ACHN (cell line): ENCODE results near the gene MLLT1.

Experiments used
- DNase-seq: peaks from one replicate; pipeline ENCODE4 v3.0.0-alpha.2; 2015
- in situ Hi-C: cut with HindIII; loops from 2 replicates; pipeline ENCODE4 v1.10.0; 2017; ENCODE audit warnings: low sequenced_read_pairs, low pct_ligation_motif_present, low pct_unique_long_range_greater_than_20kb

Gene MLLT1

DNA sequence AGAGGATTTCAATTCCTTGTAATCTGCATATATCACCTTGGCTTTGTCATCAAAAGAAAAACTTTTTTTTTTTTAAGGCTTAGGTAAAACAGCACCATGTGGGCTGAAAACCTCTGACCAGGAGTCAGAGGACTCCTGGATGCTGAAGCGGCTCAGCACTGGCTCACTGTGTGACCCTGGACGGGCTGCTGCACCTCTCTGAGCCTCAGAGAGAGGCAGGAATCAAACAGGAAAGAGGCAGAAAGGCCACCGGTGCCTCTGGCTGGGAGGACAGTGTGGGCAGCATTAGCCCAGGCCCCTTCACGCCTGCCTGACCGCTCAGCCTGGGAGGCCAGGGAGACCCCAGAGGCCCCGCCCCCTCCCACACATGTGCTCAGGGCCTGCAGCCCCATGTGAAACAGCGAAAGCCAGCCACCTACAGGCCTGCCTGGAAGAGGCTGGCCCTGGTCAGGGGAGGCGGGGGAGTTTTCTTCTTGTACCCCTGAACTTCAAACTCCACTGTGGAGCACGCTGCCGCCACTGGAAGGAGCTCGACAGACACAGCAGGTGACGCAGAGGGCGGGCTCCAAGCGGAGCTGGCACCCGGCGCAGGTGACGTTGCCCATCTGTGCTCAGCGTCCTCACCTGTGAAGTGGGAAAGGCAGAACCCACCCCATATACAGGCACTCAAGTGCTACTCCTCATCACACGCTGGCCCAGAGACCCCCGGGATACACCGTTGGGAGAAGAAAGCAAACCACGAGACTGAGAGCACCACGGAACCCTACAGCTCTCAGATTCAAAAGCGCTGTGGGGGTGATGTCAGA, 39.7 kb downstream of the MLLT1 start:
- in situ Hi-C loops: no loop called here
- DNase-seq: no peak

DNA sequence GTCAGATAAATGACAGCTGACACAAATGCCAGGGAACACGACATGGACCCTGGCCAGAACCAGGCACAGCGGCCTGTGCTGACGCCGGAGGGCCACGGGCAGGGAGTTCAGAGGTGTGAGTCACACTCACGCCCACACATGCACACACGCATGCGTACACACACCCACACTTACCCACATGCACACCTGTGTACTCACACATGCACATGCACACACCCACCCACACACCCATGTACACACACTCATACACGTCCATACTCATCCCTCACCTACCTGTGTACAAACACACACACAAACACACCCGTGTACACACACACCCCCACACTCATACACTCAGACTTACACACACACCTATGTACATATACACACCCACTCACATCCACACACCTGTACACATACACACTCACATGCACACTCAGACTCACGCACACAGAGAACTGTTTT, 40.4 kb downstream of the MLLT1 start:
- in situ Hi-C loops: no loop called here
- no peak for DNase-seq

DNA sequence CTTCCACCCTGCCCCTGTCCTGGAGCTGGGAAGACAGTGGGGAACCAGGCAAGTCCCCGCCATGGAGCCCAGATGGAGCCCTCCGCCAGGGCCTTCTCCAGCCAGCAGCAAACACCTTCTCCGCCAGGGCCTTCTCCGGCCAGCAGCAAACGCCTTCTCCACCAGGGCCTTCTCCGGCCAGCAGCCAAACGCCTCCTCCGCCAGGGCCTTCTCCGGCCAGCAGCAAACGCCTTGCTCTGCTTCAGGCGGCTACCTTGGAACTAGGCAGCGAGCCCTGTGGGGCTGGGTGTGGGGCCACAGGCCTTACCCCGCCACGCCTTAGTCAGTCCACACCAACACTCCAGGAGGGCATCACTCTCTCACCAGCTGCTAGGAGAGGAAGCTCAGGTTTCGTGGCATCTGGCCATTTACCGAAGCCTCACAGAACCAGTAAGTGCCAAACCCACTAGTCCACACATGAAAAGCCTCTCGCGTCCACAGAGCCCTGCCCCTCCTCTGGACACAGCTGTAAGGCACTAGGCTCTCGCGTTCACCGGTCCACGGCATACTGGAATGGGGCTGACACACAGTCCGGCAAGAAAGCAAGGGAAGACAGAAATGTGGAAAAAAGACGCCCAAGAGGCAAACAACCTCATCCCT, 41.0 kb downstream of the MLLT1 start:
- in situ Hi-C loops: no loop called here

DNA sequence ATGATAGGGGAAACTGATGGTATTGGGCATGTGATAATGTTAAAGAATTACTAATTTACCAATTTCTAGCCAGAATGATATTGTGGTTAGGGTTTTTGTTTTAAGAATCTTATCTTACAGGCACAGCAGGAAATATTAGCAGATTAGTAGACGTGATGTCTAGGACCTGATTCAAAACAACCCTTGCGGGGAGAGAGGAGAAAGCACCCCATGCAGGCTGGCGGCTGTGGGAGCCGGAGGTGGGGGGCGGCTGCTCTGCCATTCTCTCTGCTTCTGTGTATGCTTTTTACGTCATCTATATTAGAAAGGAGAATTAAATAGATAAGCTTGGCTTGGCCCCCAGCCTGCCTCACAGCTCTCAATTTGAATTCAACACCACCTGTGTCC, 41.5 kb downstream of the MLLT1 start:
- DNase-seq: no peak
- in situ Hi-C loops: no loop called here

More for the DNA sequence above, 41.0 kb downstream of the MLLT1 start:
- DNase-seq: no peak

DNA sequence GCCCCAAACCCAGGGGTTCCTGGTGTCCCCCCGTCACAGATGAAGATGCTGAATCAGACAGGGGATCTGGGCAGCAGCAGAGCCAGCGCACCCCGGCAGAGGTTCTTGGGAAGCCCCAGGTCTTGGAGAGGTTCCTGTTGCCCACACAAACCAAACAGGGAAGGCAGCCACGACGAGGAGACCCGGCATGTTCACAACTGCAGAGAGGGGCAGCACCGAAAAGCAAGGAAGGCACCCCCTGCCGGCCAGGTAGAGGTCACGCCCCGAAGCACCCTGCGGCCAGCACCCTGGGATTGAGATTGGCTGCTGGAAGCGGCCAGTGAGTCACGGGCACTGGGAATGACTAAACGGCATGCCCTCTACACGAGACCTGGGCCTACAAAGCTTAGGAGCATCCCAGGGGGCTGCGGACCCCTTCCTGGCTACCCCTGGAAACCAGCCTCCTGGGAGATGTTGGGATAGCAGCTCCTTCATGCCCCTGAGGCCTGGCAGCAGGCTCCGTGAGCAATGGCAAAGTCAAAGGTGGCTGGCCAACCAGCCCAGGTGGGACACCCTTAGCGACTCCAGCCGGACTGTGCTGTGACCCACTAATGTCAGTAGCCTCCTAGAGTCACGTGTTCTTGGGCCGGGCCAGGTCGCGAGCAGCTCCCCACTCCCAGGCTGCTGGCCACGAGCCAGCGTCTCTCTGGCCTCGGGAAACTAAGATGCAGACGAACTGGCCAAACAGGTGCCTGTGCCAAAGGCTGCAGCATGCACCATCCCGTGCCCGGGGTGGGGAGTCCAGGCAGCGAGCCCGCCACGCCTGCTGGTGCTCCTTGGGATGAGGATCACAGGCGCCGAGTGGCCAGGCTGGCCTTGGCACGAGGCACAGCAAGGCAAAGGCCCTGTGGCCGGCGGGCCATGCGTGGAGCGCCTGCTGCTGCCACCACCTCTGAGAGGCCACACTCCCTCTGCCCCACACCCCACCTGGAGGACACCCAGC, 43.2 kb downstream of the MLLT1 start:
- in situ Hi-C loops: no loop called here
- DNase-seq: no peak

DNA sequence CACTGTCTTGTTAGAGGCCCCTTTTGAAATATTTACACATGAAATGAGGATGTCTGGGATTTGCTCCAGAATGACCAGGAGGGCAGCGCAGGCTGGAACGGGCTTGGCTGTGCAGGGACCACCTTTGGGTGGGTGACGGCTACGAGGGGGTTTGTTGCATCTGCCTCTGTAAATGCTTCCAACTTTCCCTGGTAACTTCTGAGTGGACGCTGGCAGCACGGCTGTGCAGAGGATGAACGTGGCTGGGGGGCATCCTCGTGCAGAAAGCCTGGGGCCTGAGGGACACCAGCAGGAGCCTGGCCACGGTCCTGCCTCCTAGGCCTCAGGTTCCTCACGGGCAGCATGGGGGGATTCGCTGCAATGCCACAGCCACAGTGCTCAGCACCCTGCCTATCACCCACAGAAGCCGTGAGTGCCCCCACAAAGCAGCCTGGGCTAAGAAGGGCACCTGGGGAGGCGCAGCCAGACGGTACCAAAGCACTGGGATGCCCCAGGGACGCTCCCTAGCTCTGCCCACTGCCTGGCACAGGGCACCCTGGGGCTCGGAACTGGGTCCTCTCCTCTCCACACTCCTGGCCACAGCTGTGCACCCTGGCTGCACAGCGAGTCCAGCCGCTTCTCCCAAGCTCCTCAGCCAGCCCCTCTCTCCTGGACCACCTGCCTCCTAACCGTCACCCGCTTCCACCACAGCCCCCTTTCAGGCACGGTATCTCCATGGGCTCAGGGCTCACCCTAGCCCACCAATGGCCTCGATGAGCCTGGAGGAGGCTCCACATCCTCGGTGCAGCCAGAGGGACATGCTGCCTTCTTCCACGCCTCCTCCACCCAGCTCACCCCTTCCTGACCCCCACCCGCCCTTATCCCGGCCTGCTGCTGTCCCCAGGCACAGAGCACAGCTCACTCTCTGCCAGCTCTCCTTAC, 44.5 kb downstream of the MLLT1 start:
- DNase-seq: no peak
- in situ Hi-C loops: no loop called here

DNA sequence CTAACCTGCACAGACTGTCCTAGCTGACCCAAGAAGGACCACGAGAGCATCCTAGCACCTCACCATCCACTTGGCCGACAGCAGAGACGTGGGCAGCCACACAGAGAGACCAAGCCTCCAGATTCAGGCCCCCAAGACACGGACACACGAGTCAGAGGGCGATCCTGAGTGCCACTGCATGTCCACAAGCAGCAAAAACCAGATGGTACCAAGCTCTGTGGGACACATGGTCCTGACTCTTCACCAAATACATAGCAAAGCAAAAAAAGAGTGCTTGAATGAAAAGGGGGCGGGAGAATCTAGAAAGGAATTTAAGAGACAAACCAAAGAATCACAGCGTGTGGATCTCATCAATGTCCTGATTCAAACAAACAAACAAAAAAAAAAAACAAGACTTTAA, 45.2 kb downstream of the MLLT1 start:
- DNase-seq: no peak

DNA sequence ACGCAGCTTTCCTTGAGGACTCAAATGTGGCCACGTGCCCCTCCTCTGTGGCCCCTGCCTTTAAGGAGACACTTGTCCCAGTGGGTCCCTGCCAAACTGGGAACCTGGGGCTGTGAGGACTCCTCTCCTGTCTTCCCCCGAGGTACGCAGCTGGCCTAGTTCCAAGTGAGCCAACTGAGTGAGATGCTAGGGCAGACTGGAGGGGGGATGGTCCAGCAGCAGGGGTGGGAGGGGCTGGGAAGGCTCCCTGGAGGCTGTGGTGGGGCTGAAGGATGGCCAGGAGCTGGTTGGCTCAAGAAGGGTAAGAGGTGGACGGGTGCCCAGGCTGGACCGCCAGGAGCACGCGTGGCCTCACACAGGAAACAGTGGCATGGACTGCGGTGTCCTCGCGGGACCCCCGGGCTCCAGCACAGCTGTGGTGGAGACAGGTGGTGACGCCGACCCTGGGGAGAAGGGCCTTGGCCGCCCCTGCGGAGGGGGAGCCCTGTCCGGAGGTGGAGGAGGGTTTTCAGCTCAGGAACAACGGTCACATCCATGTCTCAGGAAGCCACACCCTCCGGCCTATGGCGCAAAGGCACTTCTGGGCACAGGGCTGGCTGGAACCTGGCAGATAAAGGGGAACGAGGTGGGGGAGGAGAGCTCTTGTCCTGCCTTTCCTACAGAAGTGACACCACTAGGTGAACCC, 45.8 kb downstream of the MLLT1 start:
- no peak for DNase-seq

More for the DNA sequence above, 45.2 kb downstream of the MLLT1 start:
- in situ Hi-C loops: no loop called here

DNA sequence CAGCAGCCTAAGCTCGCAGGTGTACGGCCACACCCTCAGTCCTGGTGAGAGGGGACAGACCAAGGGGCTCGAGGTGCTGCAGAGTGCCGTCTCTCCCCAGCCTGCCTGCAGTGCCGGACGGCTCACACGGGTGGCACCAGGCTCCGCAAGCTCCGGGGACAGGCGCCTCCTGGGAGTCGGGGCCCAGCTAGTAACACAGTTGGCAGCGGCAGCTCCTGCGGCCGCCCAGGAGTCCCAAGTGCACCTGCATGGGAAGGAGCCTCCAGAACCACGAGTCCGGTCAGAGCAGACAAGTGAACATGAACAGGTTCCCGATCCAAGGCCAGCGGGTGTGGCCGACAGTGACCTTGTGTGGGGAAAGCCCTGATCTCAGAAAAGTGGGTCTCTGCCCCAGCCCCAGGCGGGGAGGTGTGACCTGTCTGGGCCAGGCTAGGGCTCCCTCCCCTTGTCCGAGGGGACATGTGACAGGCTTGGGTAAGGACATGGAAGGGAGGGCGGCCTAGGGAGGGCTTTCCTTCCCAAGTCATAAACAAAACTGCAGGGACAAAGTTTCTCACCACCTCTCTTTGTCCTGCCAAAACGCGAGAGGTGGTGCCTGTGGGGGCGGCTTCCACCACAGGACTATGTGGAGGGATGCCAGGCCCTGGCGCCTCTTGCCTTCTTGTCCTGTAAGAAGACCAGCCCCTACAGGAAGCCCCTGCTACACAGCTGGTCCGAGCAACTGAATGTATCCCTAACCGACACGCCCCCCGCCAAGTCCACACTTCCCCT, 46.5 kb downstream of the MLLT1 start:
- DNase-seq: no peak
- in situ Hi-C loops: no loop called here

More for the DNA sequence above, 45.8 kb downstream of the MLLT1 start:
- in situ Hi-C loops: no loop called here

DNA sequence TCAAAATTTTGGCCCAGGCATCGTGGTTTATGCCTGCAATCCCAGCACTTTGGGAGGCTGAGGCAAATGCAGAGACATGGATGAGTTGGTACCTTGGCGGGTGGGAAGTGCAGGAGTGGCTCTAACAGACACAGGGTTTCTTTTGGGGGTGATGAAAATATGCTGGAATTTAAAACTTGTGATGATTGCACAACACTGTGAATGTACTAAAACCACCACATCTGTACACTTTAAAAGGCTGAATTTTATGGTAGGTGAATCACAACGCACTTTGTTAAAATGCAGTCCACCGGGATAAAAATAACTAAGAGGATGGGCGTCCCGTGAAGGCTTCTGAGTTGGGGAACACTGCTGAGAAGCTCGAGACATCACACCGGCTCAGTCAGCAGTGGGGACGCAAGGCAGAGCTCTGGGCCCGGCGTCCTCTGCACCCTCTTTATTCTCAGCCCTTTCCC, 47.1 kb downstream of the MLLT1 start:
- in situ Hi-C loops: no loop called here
- peak; percentile 25 for DNase-seq

DNA sequence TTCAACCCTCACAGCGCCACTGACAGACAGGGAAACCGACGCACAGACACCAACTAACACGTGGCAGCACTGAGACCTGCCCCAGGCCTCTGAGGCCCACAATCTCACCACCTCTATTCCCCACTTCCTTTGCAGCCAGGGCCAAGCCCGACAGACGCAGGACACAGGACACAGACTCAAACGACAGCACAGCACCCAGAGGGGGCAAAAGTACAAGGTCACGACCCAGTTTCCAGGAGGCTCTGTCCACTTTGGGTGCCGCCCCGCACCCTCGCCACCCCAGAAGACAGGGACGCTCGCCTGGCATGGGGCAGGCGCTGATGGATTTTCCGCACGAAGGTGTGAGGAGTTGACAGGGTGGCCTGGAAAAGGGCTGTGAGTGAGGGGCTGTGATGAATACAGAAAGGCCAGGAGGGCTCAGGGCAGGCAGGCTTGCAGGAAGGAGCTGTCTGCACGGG, 48.8 kb downstream of the MLLT1 start:
- in situ Hi-C loops: no loop called here
- DNase-seq: no peak

DNA sequence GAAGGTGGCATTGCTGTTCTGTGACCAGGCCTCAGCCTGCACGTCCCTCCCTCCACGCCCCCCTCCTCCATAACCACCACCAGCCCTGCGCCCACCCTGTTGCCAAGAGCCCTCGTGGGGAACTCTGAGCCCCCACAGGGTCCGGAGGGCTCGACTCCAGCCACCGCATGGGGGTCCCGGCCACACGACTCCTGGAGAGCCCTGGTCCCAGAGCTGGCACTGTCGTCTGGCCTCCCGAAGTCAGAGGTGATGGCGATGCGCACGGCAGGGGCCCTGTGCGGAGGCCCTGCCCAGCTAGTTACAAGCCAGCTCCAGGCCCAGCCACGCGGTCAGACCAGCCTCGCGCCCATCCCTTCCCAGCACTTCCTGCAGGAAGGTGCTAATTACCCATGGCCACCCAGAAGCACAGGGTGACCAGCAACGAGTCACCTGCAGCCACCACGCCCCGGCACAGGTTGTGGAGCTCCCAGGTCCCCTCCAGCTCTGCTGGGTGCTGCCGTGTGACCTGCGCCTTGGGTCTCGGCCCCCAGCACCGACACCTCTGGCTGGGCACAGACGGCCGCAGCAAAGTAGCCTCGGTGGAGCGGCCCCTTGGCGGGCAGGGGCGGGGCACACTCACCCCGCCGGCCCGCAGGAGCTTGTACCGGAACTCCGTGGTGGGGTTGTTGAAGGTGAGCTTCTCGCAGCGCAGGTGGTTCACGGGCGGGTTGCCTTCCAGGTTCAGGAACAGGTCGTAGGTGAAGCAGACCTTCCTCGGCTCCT, 49.6 kb downstream of the MLLT1 start:
- in situ Hi-C loops: no loop called here
- no peak for DNase-seq

DNA sequence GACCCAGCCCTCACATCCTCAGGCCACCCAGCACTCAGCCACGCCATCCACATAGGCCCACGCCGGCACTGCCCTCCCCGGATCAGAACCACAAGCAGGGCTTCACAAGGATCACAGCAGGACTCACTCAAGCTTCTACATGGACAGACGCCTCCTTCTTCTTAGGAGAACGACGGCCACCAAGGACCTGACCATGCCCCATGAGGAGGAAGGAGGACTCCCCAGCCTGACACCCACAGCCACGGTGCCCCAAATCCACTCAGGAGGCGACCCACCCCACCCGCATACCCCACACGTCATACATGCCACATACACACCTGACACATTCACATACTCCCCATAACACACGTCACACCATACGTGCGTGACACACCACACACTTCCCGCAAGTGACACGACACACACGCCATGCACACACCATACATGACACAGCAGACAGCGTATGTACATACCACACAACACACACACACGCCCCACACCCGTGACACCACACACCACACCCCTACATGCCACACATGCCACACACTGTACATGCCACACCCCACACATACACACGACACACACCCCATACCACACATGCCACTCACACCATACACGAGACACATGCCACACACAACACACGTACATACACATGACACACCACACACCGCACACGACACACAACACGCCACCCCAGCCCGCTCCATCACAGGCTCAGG, 50.4 kb downstream of the MLLT1 start:
- in situ Hi-C loops: no loop called here
- no peak for DNase-seq

DNA sequence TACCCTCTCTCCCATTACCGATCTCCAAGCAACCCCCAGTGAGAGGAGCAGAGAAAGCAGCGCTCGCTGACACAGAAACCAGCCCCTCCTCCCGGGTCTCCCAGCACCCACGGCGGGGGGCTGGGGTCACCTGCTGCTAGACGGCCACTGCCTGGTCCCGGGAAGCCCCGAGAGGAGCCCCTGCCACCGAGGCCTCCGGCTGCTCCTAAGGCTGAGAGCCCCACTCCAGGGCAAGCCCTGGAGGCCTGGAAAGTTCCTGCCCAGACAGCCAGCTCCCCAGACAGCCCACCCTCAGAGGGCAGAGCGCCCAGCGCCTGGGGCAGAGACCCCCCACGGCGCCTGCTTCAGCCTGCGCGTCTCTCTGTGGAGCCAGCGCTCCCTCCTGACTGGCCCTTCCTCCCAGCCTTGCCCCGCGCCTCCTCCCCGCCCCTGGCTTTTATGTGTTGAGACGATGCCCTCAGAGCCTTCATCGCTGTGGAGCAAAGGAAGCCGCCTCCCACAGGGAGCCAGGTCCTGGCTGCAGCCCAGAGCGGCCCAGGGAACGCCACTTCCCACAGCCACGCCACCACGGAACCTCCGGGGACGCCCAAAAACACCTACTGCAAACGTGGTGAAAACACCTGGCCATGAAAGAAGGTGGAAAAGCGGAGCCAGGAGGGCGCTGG, 51.1 kb downstream of the MLLT1 start:
- no peak for DNase-seq
- in situ Hi-C loops: no loop called here

DNA sequence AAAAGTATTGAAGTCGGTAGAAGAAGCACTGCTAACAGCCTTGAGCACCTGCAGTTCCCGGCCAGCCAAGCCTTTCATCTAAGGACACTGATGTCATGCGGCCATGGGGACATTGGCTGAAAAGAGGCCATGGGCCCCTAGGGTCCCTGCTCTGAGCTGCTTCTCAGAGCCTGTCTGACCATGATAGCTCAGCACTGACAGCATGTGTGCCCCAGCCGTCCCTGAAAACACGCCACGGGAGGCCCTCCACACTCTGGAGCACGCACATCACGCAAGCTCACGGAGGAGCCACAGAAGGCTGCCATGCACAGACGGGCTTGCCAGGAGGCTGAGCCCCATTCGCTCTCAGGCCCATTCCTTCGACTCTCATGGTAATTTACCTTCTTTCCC, 51.8 kb downstream of the MLLT1 start:
- in situ Hi-C loops: no loop called here
- no peak for DNase-seq
